Activated CD8-positive, alpha-beta T cell treated with anti-CD3 and anti-CD28 coated beads for 36 hours (primary cell): ENCODE data around the gene CACNG5. TPM values are rescaled to one million over a fixed set of nuclear protein-coding genes. Genes with fewer than 3 reads are reported as not detected.

ENCODE experiments used
- ATAC-seq: fragments of 200-7000 bp; cut with Tn5 transposase; one replicate; pipeline ENCODE4 v1.10.0; 2021; ENCODE audit warnings: mild to moderate bottlenecking, moderate library complexity
- CTCF ChIA-PET: fragments of 350-600 bp; sonication (Branson Sonifier 250); formaldehyde crosslinking; loops from one replicate; lab custom pipeline; 2021; ENCODE audit warnings: antibody characterized with exemption; lab: Charles Lee
- POLR2A ChIA-PET: fragments of 350-600 bp; sonication (Branson Sonifier 250); formaldehyde crosslinking; loops from one replicate; lab custom pipeline; 2021; ENCODE audit warnings: antibody characterized with exemption; lab: Charles Lee
- DNase-seq: peaks from one replicate; pipeline ENCODE4 v3.0.0-alpha.2; 2020
- H3K27ac Mint-ChIP-seq: one replicate; pipeline ENCODE4 v1.8.0; 2021; ENCODE audit warnings: mild to moderate bottlenecking, mixed read lengths
- H3K27me3 Mint-ChIP-seq: one replicate; pipeline ENCODE4 v1.8.0; 2021; ENCODE audit warnings: mixed read lengths
- H3K36me3 Mint-ChIP-seq: one replicate; pipeline ENCODE4 v1.8.0; 2021; ENCODE audit warnings: low read depth, mixed read lengths
- H3K4me1 Mint-ChIP-seq: one replicate; pipeline ENCODE4 v1.8.0; 2021; ENCODE audit warnings: low read depth, mixed read lengths
- H3K4me3 Mint-ChIP-seq: one replicate; pipeline ENCODE4 v1.8.0; 2021; ENCODE audit warnings: mild to moderate bottlenecking, moderate library complexity, mixed read lengths
- H3K9me3 Mint-ChIP-seq: one replicate; pipeline ENCODE4 v1.8.0; 2021; ENCODE audit warnings: mixed read lengths
- intact Hi-C: fragments of 100-400 bp; cut with micrococcal nuclease; formaldehyde crosslinking; loops from one replicate; pipeline ENCODE4 v1.10.0; 2022
- total RNA-seq, 2 experiments: library from RNA; stranded (reverse); gene quantifications; one replicate each; pipeline ENCODE4 v1.2.3, GENCODE V29; 2021
- TF ChIP-seq, protein P1 (sequence below): fragments of 200-600 bp; IDR thresholded peaks from one replicate; pipeline ENCODE4 v1.8.0; 2022; ENCODE audit warnings: antibody characterized with exemption, mild to moderate bottlenecking

Gene CACNG5
- total RNA-seq, 2 experiments from 2014 or later = not detected

DNA sequence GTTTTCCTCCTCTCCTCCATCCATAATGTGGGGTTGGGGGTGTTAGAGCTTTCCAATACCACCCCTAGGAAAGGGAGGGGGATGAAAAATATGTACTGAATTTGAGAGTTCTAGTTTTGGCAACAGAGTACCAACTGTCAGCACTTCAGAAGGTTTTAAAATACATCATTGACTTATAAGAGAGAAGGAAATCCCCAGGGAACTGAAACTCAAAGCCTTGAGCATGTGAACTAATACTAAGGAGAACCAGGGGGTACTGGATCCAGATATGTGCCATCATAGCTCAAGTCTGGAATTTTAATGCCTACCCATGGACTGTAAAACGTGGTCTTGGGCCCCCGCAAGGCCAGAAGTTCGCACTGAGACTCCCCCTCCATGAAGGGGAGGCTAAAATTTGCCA, 15.8 kb downstream of the CACNG5 start:
- TF ChIP-seq, protein P1, sequence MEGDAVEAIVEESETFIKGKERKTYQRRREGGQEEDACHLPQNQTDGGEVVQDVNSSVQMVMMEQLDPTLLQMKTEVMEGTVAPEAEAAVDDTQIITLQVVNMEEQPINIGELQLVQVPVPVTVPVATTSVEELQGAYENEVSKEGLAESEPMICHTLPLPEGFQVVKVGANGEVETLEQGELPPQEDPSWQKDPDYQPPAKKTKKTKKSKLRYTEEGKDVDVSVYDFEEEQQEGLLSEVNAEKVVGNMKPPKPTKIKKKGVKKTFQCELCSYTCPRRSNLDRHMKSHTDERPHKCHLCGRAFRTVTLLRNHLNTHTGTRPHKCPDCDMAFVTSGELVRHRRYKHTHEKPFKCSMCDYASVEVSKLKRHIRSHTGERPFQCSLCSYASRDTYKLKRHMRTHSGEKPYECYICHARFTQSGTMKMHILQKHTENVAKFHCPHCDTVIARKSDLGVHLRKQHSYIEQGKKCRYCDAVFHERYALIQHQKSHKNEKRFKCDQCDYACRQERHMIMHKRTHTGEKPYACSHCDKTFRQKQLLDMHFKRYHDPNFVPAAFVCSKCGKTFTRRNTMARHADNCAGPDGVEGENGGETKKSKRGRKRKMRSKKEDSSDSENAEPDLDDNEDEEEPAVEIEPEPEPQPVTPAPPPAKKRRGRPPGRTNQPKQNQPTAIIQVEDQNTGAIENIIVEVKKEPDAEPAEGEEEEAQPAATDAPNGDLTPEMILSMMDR = no peak
- intact Hi-C loops = no loop called here
- Mint-ChIP-seq H3K36me3 (no peaks in the 10 kb centered on the region), H3K4me1 (no peaks in the 10 kb centered on the region), H3K27ac (no peak overlapping the region), H3K9me3 (peaks cover 8% of the 10 kb centered on the region), H3K27me3 (no peaks in the 10 kb centered on the region), H3K4me3 (no peak overlapping the region)
- ChIA-PET POLR2A (no interaction called here), CTCF (interaction anchor here (1.3 kb wide), 1 partner anchor 8 kb away, joined by 3 read pairs; no protein-coding TSS in a partner anchor)
- DNase-seq (no peak), ATAC-seq (no peak)

DNA sequence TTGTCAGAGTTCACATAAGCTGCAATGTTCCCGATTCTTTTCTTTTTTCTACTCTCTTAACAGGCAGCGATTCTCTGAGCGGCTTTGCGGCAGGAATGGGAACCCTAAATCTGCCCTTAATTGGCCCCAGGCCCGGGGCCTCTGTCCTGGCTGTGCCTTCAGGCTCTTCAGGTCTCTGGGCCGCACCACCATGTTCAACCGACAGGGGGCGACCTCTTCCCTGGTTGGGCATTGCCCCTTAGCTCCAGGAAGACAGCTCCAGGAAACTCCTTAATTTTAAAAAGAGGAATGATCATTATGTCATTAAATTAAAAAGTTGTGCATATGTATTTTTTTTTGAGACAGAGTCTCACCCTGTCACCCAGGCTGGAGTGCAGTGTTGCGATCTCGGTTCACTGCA, 20.3 kb downstream of the CACNG5 start:
- H3K4me1 Mint-ChIP-seq = no peaks in the 10 kb centered on the region
- intact Hi-C loops = no loop called here
- ChIA-PET POLR2A (no interaction called here), CTCF (interaction anchor here (0.6 to 1.2 kb wide), 5 partner anchors 9 to 51 kb away, joined by 3 to 5 read pairs (median 4); no protein-coding TSS in a partner anchor)
- peaks cover 1% of the 10 kb centered on the region for H3K27me3 Mint-ChIP-seq
- H3K27ac Mint-ChIP-seq = no peak overlapping the region
- peaks cover 8% of the 10 kb centered on the region for H3K9me3 Mint-ChIP-seq
- TF ChIP-seq, protein P1 = peak; percentile 66
- no peak overlapping the region for H3K4me3 Mint-ChIP-seq
- DNase-seq (peak; percentile 62), ATAC-seq (no peak)
- H3K36me3 Mint-ChIP-seq = no peaks in the 10 kb centered on the region

DNA sequence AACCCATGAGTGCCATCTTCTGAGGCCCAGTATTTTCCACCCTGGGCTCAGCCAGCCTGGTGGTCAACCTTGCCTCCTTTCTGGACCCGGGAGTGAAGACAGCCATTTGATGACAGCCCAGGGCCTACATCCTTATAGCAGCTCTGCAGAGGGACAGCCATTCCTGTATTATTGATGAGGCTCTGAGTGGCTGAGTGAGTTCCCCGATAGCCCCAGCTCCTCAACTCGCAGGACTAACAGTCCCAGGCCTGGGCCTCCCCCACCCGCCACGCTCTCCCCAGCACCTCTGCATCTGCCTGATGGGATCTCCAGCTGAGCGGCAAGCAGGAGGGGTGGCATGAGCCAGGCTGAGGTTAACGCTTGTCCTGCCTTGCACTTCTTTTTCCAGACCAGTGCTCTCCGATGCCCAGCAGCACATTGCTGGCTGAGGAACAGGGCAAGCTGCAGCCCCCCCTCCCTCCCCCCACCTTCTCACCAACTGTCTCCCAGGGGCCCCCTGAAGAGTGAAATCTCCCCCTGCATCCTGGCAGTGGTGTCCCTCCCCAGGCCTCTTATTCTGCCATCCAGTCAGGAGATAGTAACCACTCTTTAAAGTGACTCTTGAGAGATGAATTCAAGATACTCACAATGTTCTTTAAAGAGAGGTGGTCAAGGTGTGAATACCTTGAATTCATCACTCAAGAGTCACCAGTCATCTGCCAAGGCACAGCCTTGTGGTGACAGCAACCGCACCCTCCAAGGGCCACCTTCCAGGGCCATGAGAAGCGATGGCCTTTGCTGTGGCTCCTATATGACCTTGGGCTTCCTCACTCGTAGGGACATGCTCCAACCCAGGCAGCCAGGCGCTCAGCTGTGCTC, 23.5 kb downstream of the CACNG5 start:
- no peaks in the 10 kb centered on the region for H3K36me3 Mint-ChIP-seq
- ATAC-seq (no peak), DNase-seq (no peak)
- peaks cover 4% of the 10 kb centered on the region for H3K27me3 Mint-ChIP-seq
- H3K4me3 Mint-ChIP-seq = no peak overlapping the region
- intact Hi-C loops = no loop called here
- TF ChIP-seq, protein P1 = no peak
- POLR2A ChIA-PET = interaction anchor here (0.7 kb wide), 1 partner anchor 32 kb away, joined by 3 read pairs; no protein-coding TSS in a partner anchor
- CTCF ChIA-PET = no interaction called here
- peaks cover 8% of the 10 kb centered on the region for H3K9me3 Mint-ChIP-seq
- H3K4me1 Mint-ChIP-seq = no peaks in the 10 kb centered on the region
- H3K27ac Mint-ChIP-seq = no peak overlapping the region

DNA sequence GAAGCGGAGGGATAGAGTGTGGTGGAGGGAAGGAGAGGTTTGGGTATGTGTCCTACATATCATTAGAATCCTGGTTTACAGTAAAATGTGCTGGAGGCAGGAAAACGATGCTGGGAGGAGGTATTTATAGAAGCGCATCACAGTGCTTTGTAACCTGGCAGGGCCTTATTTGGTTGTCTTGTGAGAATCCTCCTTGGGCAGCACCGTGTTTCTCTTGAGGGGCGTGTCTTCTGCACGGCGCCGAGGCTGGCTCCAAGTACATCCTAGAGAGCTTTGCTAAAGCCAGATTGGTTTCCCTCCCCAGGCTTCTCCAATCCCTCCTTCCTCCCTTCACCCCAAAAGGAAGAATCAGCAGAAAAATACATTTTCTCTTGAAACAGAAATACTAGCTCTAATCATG, 24.4 kb downstream of the CACNG5 start:
- peaks cover 11% of the 10 kb centered on the region for H3K9me3 Mint-ChIP-seq
- TF ChIP-seq, protein P1 = no peak
- intact Hi-C loops = no loop called here
- no peak overlapping the region for H3K4me3 Mint-ChIP-seq
- no peak for ATAC-seq
- DNase-seq = no peak
- ChIA-PET POLR2A (no interaction called here), CTCF (no interaction called here)
- H3K27ac Mint-ChIP-seq = no peak overlapping the region
- peaks cover 7% of the 10 kb centered on the region for H3K27me3 Mint-ChIP-seq
- H3K4me1 Mint-ChIP-seq = no peaks in the 10 kb centered on the region
- H3K36me3 Mint-ChIP-seq = no peaks in the 10 kb centered on the region

DNA sequence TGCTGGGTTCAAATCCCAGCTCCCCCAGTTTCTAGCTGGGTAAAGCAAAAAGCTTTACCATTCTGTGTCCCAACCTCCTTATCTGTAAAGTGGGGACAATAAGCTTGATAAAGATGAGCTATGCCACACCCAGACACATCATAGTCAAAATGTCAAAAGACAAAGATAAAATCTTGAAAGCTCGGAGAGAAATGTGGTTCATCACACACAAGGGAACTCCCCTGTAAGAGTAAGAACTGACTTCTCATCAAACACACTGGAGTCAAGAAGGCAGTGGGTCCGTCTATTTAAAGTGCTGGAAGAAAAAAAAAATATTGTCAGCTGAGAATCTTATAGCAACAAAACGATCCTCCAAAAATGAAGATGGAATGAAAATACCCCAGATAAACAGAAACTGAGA, 25.3 kb downstream of the CACNG5 start:
- no peak for DNase-seq
- ChIA-PET CTCF (interaction anchor here (0.6 kb wide), 1 partner anchor 58 kb away, joined by 3 read pairs; no protein-coding TSS in a partner anchor), POLR2A (no interaction called here)
- Mint-ChIP-seq H3K4me1 (no peaks in the 10 kb centered on the region), H3K4me3 (no peak overlapping the region), H3K36me3 (no peaks in the 10 kb centered on the region), H3K9me3 (peaks cover 5% of the 10 kb centered on the region), H3K27ac (no peak overlapping the region), H3K27me3 (peaks cover 7% of the 10 kb centered on the region)
- intact Hi-C loops = no loop called here
- peak; percentile 66 for ATAC-seq
- TF ChIP-seq, protein P1 = no peak
